Fibroblast of lung (primary cell): ENCODE measurements around the gene MBNL2. TPM values are rescaled to one million over a fixed set of nuclear protein-coding genes. Genes with fewer than 3 reads are reported as not detected.
A peak's percentile ranks its signal among the peaks of the same experiment; 100 is the strongest.

Experiments
- DNase-seq, 2 donors: peaks; one replicate each; pipeline versions ENCODE4 v3.0.0 to v3.0.0-alpha.2; 2010; ENCODE audit warnings: low read depth in 2 of 2
- H2AFZ ChIP-seq: 2 replicates; pipeline ENCODE4 v1.5.1; 2012; ENCODE audit warnings: low read length, control low read depth, inconsistent platforms
- H3K27ac ChIP-seq: 2 replicates; pipeline ENCODE4 v1.5.1; 2011; ENCODE audit warnings: low read length, control low read depth; ENCODE audit not compliant: insufficient read depth
- H3K27me3 ChIP-seq: 2 replicates; pipeline ENCODE4 v1.5.1; 2011; ENCODE audit warnings: mild to moderate bottlenecking, low read length; ENCODE audit not compliant: control insufficient read depth, insufficient read depth
- H3K36me3 ChIP-seq: 2 replicates; pipeline ENCODE4 v1.5.1; 2011; ENCODE audit warnings: low read length; ENCODE audit not compliant: control insufficient read depth, insufficient read depth
- H3K4me1 ChIP-seq: 2 replicates; pipeline ENCODE4 v1.5.1; 2011; ENCODE audit warnings: low read length; ENCODE audit not compliant: control insufficient read depth, insufficient read depth; ENCODE audit errors: extremely low read depth
- H3K4me2 ChIP-seq: 2 replicates; pipeline ENCODE4 v1.5.1; 2011; ENCODE audit warnings: low read length, control low read depth; ENCODE audit not compliant: insufficient read depth; ENCODE audit errors: extremely low read depth
- H3K4me3 ChIP-seq, 4 experiments: fragments of 200-600 bp in 1 of 4; sonication (generic) in 1 of 4; replicated peaks in 1 of 4; 2 replicates each; pipeline ENCODE4 v1.5.1; 2011 to 2016; ENCODE audit warnings: low read length in 4 of 4, low read depth in 3 of 4, mild to moderate bottlenecking in 3 of 4, control low read depth in 2 of 4, inconsistent platforms in 1 of 4, mixed read lengths in 1 of 4; ENCODE audit not compliant: insufficient read depth in 1 of 4; ENCODE audit errors: control extremely low read depth in 1 of 4
- H3K79me2 ChIP-seq: 2 replicates; pipeline ENCODE4 v1.5.1; 2012; ENCODE audit warnings: mild to moderate bottlenecking, low read length, inconsistent platforms; ENCODE audit not compliant: control insufficient read depth, insufficient read depth
- H3K9ac ChIP-seq: 2 replicates; pipeline ENCODE4 v1.5.1; 2011; ENCODE audit warnings: mild to moderate bottlenecking, low read length, control low read depth; ENCODE audit not compliant: insufficient read depth
- H3K9me3 ChIP-seq: 2 replicates; pipeline ENCODE4 v1.5.1; 2012; ENCODE audit warnings: low read depth, low read length; ENCODE audit not compliant: control insufficient read depth, insufficient read depth
- H4K20me1 ChIP-seq: 2 replicates; pipeline ENCODE4 v1.5.1; 2011; ENCODE audit warnings: low read length; ENCODE audit not compliant: control insufficient read depth, insufficient read depth; ENCODE audit errors: extremely low read depth
- CTCF ChIP-seq, 2 donors: IDR thresholded peaks in 1 of 2; conservative IDR thresholded peaks in 1 of 2; 1 replicate in 1 of 2; 2 replicates in 1 of 2; pipeline ENCODE4 v1.5.1; 2011 to 2012; ENCODE audit warnings: low read length in 2 of 2, control low read depth in 1 of 2, inconsistent platforms in 1 of 2, low read depth in 1 of 2, mild to moderate bottlenecking in 1 of 2
- EZH2 ChIP-seq: IDR thresholded peaks from 2 replicates; pipeline ENCODE4 v1.5.1; 2012; ENCODE audit warnings: low read length, control low read depth, mild to moderate bottlenecking; ENCODE audit errors: missing control alignments
- polyA plus RNA-seq, 2 donors: library from polyadenylated mRNA; depleted of rRNA in 1 of 2; stranded (reverse) in 1 of 2; unstranded in 1 of 2; fragments of >200 nt; gene quantifications; 2 replicates each; pipeline ENCODE4 v1.2.1, GENCODE V29; 2011 to 2012; ENCODE audit warnings: missing spikeins in 1 of 2
- total RNA-seq: library from RNA; depleted of rRNA; stranded (reverse); fragments of >200 nt; gene quantifications from 2 replicates; pipeline ENCODE4 v1.2.1, GENCODE V29; 2014

The MBNL2 gene
- total and polyA plus RNA-seq, 2 donors (not counting 1 experiment from before 2014, with no cell fraction given): 48.9 to 61.1 TPM

- Histone ChIP-seq H3K27ac (no peak overlapping the region), H2AFZ (no peak overlapping the region), H3K79me2 (peaks cover 64% of the 10 kb centered on the region), H3K4me2 (no peak overlapping the region), H3K9ac (no peak overlapping the region), H3K36me3 (no peaks in the 10 kb centered on the region), H3K4me1 (peaks cover 22% of the 10 kb centered on the region), H3K27me3 (no peaks in the 10 kb centered on the region), H3K4me3 (no peak overlapping the region), H4K20me1 (no peaks in the 10 kb centered on the region), H3K9me3 (no peaks in the 10 kb centered on the region)
- no peak for DNase-seq
- TF ChIP-seq CTCF (conservative IDR thresholded peaks at IDR 0.05 in 1 of 2, IDR thresholded peaks at IDR 0.05 in 1 of 2; ENCODE audit: low read depth in 1 of 2, low read length in 2 of 2) (no peak), EZH2 (no peak)
Measured at GRCh38 chr13:97264663-97265062, 42.5 kb downstream of the MBNL2 start.

DNA sequence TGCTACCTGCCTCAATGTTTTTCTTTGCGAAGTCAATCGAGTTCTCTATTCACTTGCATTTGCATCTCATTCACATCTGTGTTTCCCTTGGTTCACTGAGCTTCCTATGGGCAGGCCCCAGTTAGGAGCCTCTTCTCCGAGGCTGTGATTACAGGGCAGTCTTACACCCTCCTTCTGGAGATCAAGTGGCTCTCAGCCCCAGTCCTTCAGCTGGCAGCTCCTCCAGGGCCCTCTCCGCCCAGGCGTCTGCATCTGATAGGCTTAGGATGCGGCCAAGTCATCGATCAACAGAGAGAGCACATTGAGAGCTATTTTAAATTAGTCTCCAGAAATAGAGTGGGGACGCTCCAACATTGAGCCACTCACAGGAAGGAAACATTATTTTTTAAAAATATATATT lies 44.2 kb downstream of the MBNL2 start:
- peaks cover 57% of the 10 kb centered on the region for H3K79me2 ChIP-seq
- H3K27ac ChIP-seq: no peak overlapping the region
- H3K27me3 ChIP-seq: no peaks in the 10 kb centered on the region
- no peaks in the 10 kb centered on the region for H3K36me3 ChIP-seq
- peak in 1 of 2 donors; percentile 61 for DNase-seq
- H3K4me3 ChIP-seq: no peak overlapping the region
- no peak overlapping the region for H3K4me2 ChIP-seq
- no peak for TF ChIP-seq EZH2
- no peak for TF ChIP-seq CTCF (conservative IDR thresholded peaks at IDR 0.05 in 1 of 2, IDR thresholded peaks at IDR 0.05 in 1 of 2; ENCODE audit: low read depth in 1 of 2, low read length in 2 of 2)
- H3K4me1 ChIP-seq: peaks cover 11% of the 10 kb centered on the region
- H3K9me3 ChIP-seq: no peaks in the 10 kb centered on the region
- H2AFZ ChIP-seq: no peak overlapping the region
- no peak overlapping the region for H3K9ac ChIP-seq
- no peaks in the 10 kb centered on the region for H4K20me1 ChIP-seq

DNA sequence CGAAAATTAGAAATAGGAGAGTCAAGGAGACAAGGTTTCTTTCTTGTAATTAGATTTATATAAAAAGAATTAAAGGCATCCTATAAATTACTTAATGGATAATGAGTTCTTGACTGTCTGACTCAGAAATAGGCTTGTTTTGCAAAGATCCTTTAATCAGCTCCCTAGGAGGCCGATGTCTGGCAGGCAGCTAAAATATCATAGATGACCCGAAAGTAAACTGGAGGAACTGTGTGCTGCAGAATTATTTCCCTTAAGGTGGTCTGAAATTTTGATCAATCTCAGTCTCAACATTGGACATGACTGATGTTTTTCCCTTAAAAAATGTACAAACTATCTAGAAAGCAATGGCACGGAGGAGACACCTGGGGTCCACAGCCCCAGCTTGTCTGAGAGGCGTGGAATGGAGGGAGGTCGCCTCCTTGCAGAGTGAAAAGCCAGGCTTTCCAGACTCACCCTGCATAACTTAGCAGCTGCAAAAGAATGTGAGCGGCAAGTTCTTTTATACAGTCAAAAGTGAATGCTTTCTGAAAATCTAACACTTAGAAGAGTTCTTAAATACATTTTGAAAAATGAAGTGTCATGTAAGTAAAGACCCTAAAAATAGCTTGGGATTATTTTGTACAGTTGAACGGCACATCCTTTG lies 44.8 kb downstream of the MBNL2 start:
- peak in 1 of 2 donors; percentile 65 for DNase-seq
- Histone ChIP-seq H4K20me1 (no peaks in the 10 kb centered on the region), H2AFZ (no peak overlapping the region), H3K9ac (no peak overlapping the region), H3K27ac (peak overlapping the region; percentile 6), H3K4me3 (no peak overlapping the region), H3K4me1 (peaks cover 9% of the 10 kb centered on the region), H3K9me3 (no peaks in the 10 kb centered on the region), H3K79me2 (peaks cover 55% of the 10 kb centered on the region), H3K27me3 (no peaks in the 10 kb centered on the region), H3K4me2 (peak overlapping the region; percentile 67), H3K36me3 (no peaks in the 10 kb centered on the region)
- TF ChIP-seq EZH2: no peak
- TF ChIP-seq CTCF (conservative IDR thresholded peaks at IDR 0.05 in 1 of 2, IDR thresholded peaks at IDR 0.05 in 1 of 2; ENCODE audit: low read depth in 1 of 2, low read length in 2 of 2): no peak
